H1 (cell line): ENCODE results near the gene TAS1R3. TPM values are rescaled to one million over a fixed set of nuclear protein-coding genes. Genes with fewer than 3 reads are reported as not detected.
"Not testable (repeated sequence)": the region's sequence is repeated elsewhere in the genome, so short reads cannot be mapped to it uniquely, and the experiment has no call there.

ENCODE experiments used
- CTCF ChIA-PET: fragments of 300-600 bp; sonication (Branson Sonifier 250); formaldehyde crosslinking; loops from one replicate; lab custom pipeline; 2021; ENCODE audit not compliant: partially characterized antibody; lab: Charles Lee
- POLR2A ChIA-PET: fragments of 300-600 bp; sonication (Branson Sonifier 250); formaldehyde crosslinking; loops from one replicate; lab custom pipeline; 2021; ENCODE audit warnings: inconsistent platforms; ENCODE audit not compliant: partially characterized antibody; lab: Charles Lee
- DNase-seq, 2 experiments: peaks; one replicate each; pipeline versions ENCODE4 v3.0.0 to v3.0.0-alpha.2; 2010 to 2022; ENCODE audit warnings: low spot score in 2 of 2, low read depth in 1 of 2, mixed read lengths in 1 of 2
- FAIRE-seq: peaks from 2 replicates; lab custom pipeline; 2011; peaks lifted over from hg19 to GRCh38; lab: Jason Lieb, UNC
- H2AFZ ChIP-seq: 2 replicates; pipeline ENCODE4 v1.8.1; 2012; ENCODE audit warnings: low read length, inconsistent platforms
- H2AK5ac ChIP-seq: 2 replicates; pipeline ENCODE4 v1.6.1; 2013; ENCODE audit warnings: low read depth, low read length
- H2BK120ac ChIP-seq: replicated peaks from 2 replicates; pipeline ENCODE3; 2013; ENCODE audit warnings: low read depth, low read length, inconsistent platforms
- H2BK12ac ChIP-seq: 2 replicates; pipeline ENCODE4 v1.6.1; 2013; ENCODE audit warnings: low read depth, low read length
- H2BK15ac ChIP-seq: 2 replicates; pipeline ENCODE4 v1.6.1; 2013; ENCODE audit warnings: low read length
- H2BK20ac ChIP-seq: 2 replicates; pipeline ENCODE4 v1.6.1; 2013; ENCODE audit warnings: low read length
- H2BK5ac ChIP-seq: 2 replicates; pipeline ENCODE4 v1.6.1; 2013; ENCODE audit warnings: low read depth, low read length
- H3K14ac ChIP-seq: 2 replicates; pipeline ENCODE4 v1.6.1; 2013; ENCODE audit warnings: inconsistent platforms; ENCODE audit not compliant: insufficient read length
- H3K18ac ChIP-seq: 2 replicates; pipeline ENCODE4 v1.6.1; 2013; ENCODE audit warnings: low read length; ENCODE audit errors: extremely low read depth
- H3K23ac ChIP-seq: 2 replicates; pipeline ENCODE4 v1.6.1; 2013; ENCODE audit warnings: inconsistent platforms; ENCODE audit not compliant: insufficient read length
- H3K23me2 ChIP-seq: 2 replicates; pipeline ENCODE4 v1.6.1; 2013; ENCODE audit warnings: low read depth, low read length
- H3K27ac ChIP-seq: 2 replicates; pipeline ENCODE4 v1.6.1; 2011; ENCODE audit warnings: low read depth, low read length, inconsistent platforms
- H3K27me3 ChIP-seq, 4 experiments: replicated peaks in 1 of 4; 1 replicate in 1 of 4; 2 replicates in 3 of 4; pipeline versions ENCODE4 v1.6.1 to v1.8.1; 2011 to 2013; ENCODE audit warnings: low read length in 3 of 4, mild to moderate bottlenecking in 3 of 4, inconsistent platforms in 2 of 4, mixed read lengths in 2 of 4, moderate library complexity in 1 of 4; ENCODE audit not compliant: control insufficient read depth in 3 of 4, insufficient read depth in 3 of 4; ENCODE audit errors: extremely low read depth in 1 of 4
- H3K36me3 ChIP-seq, 4 experiments: 2 replicates each; pipeline versions ENCODE4 v1.6.1 to v1.8.1; 2011 to 2013; ENCODE audit warnings: mild to moderate bottlenecking in 4 of 4, low read length in 3 of 4, moderate library complexity in 2 of 4, control low read depth in 1 of 4, inconsistent platforms in 1 of 4; ENCODE audit not compliant: insufficient read depth in 4 of 4, control insufficient read depth in 2 of 4
- H3K4ac ChIP-seq: replicated peaks from 2 replicates; pipeline ENCODE3; 2013; ENCODE audit warnings: low read length, low read depth, mixed read lengths, inconsistent platforms; ENCODE audit not compliant: insufficient read length
- H3K4me1 ChIP-seq, 4 experiments: replicated peaks in 1 of 4; 1 replicate in 1 of 4; 2 replicates in 3 of 4; pipeline versions ENCODE4 v1.6.1 to v1.8.1; 2011 to 2013; ENCODE audit warnings: low read length in 3 of 4, inconsistent platforms in 2 of 4, mixed read lengths in 1 of 4; ENCODE audit not compliant: insufficient read depth in 4 of 4, control insufficient read depth in 3 of 4
- H3K4me2 ChIP-seq, 2 experiments: 2 replicates each; pipeline versions ENCODE4 v1.6.1 to v1.8.1; 2011 to 2013; ENCODE audit warnings: low read depth in 2 of 2, low read length in 2 of 2, control low read depth in 1 of 2, inconsistent platforms in 1 of 2, mild to moderate bottlenecking in 1 of 2; ENCODE audit not compliant: insufficient read depth in 1 of 2
- H3K4me3 ChIP-seq, 4 experiments: fragments of 200-600, 300-600 bp in 1 of 4; sonication (generic), shearing (Covaris generic), sonication (Bioruptor Twin) in 1 of 4; 2 replicates each; pipeline versions ENCODE4 v1.5.1 to v1.8.1; 2011 to 2016; ENCODE audit warnings: low read length in 4 of 4, low read depth in 3 of 4, control low read depth in 2 of 4, inconsistent platforms in 2 of 4, mild to moderate bottlenecking in 2 of 4, mixed read lengths in 1 of 4, moderate library complexity in 1 of 4; ENCODE audit not compliant: insufficient read depth in 2 of 4; ENCODE audit errors: extremely low read depth in 1 of 4
- H3K56ac ChIP-seq: replicated peaks from 2 replicates; pipeline ENCODE3; 2013; ENCODE audit warnings: low read depth, mild to moderate bottlenecking, mixed read lengths, low read length, inconsistent platforms; ENCODE audit not compliant: insufficient read length
- H3K79me1 ChIP-seq: 2 replicates; pipeline ENCODE4 v1.6.1; 2013; ENCODE audit warnings: low read depth, low read length, control low read depth
- H3K79me2 ChIP-seq, 2 experiments: 2 replicates each; pipeline versions ENCODE4 v1.6.1 to v1.8.1; 2012 to 2013; ENCODE audit warnings: low read length in 2 of 2, mild to moderate bottlenecking in 2 of 2, inconsistent platforms in 1 of 2; ENCODE audit not compliant: insufficient read depth in 2 of 2, control insufficient read depth in 1 of 2
- H3K9ac ChIP-seq, 4 experiments: replicated peaks in 1 of 4; 1 replicate in 1 of 4; 2 replicates in 3 of 4; pipeline versions ENCODE4 v1.6.1 to v1.8.1; 2011 to 2013; ENCODE audit warnings: low read depth in 3 of 4, low read length in 3 of 4, control low read depth in 2 of 4, mild to moderate bottlenecking in 2 of 4, moderate library complexity in 2 of 4, inconsistent platforms in 1 of 4; ENCODE audit errors: extremely low read depth in 1 of 4
- H3K9me3 ChIP-seq, 2 experiments: 2 replicates each; pipeline versions ENCODE4 v1.6.1 to v1.8.1; 2012 to 2013; ENCODE audit warnings: mild to moderate bottlenecking in 2 of 2, moderate library complexity in 2 of 2, control low read depth in 1 of 2, inconsistent platforms in 1 of 2, low read depth in 1 of 2, low read length in 1 of 2, mixed read lengths in 1 of 2; ENCODE audit not compliant: insufficient read depth in 2 of 2
- H4K20me1 ChIP-seq, 2 experiments: replicated peaks in 1 of 2; 2 replicates each; pipeline versions ENCODE3 to v1.8.1; 2011 to 2013; ENCODE audit warnings: inconsistent platforms in 2 of 2, low read length in 2 of 2, mild to moderate bottlenecking in 1 of 2; ENCODE audit not compliant: insufficient read depth in 2 of 2, control insufficient read depth in 1 of 2
- H4K5ac ChIP-seq: 2 replicates; pipeline ENCODE4 v1.6.1; 2013; ENCODE audit warnings: low read length, low read depth, mixed read lengths, inconsistent platforms; ENCODE audit not compliant: insufficient read length
- H4K8ac ChIP-seq: 2 replicates; pipeline ENCODE4 v1.8.0; 2013; ENCODE audit warnings: mild to moderate bottlenecking, moderate library complexity, low read length, inconsistent platforms; ENCODE audit not compliant: insufficient read depth; ENCODE audit errors: extremely low read depth
- H4K91ac ChIP-seq: replicated peaks from 2 replicates; pipeline ENCODE3; 2013; ENCODE audit warnings: low read length, mixed read lengths, inconsistent platforms; ENCODE audit not compliant: insufficient read length
- WGBS, 2 experiments: shearing (Covaris generic) in 1 of 2; methylation state at CpG; one replicate each; pipeline versions ENCODE4 v1.1.6 to v1.1.7; 2013 to 2015; ENCODE audit warnings: low lambda C conversion rate in 2 of 2, mixed read lengths in 2 of 2, inconsistent platforms in 1 of 2, low coverage in 1 of 2, missing lambda C conversion rate in 1 of 2; ENCODE audit not compliant: insufficient replicate concordance in 2 of 2, insufficient coverage in 1 of 2, insufficient read length in 1 of 2; ENCODE audit errors: extremely low coverage in 1 of 2, missing lambda C conversion rate in 1 of 2; 5-methylcytosine and 5-hydroxymethylcytosine counted together
- polyA plus RNA-seq, 7 experiments: library from polyadenylated mRNA; depleted of rRNA in 3 of 7; stranded (reverse) in 5 of 7; unstranded in 2 of 7; fragments of >200 nt in 5 of 7; fragments of 200-250 nt in 2 of 7; gene quantifications; 1 replicate in 5 of 7; 2 replicates in 1 of 7; 4 replicates in 1 of 7; pipeline versions ENCODE4 v1.2.1 to v1.2.3, GENCODE V29; 2011 to 2013; ENCODE audit warnings: missing spikeins in 2 of 7, mixed read lengths in 2 of 7
- total RNA-seq: library from RNA; stranded (reverse); fragmentation: NEBNext Ultra II Directional; extraction: Animal tissue kit (Norgen Biotek cat#: 25700); gene quantifications from 2 replicates; pipeline ENCODE4 v1.2.1, GENCODE V29; 2021

The TAS1R3 gene
- total and polyA plus RNA-seq, 2 of the 8 experiments (the other 6 are each of a cell fraction or from before 2014, with no cell fraction given) = 0.03 to 0.19 TPM

- H3K27ac ChIP-seq, H3K18ac ChIP-seq, H2BK20ac ChIP-seq, FAIRE-seq, DNase-seq, H4K5ac ChIP-seq, H2BK120ac ChIP-seq, H3K9me3 ChIP-seq, H2BK12ac ChIP-seq, H4K91ac ChIP-seq, H3K9ac ChIP-seq, H3K23me2 ChIP-seq, H2AFZ ChIP-seq, H2BK5ac ChIP-seq, H3K4ac ChIP-seq, H2BK15ac ChIP-seq, H3K56ac ChIP-seq, H3K4me3 ChIP-seq, H4K8ac ChIP-seq, H3K14ac ChIP-seq, H3K27me3 ChIP-seq, H3K23ac ChIP-seq: not testable (repeated sequence)
- 94% methylated on average over 8 of the region's 8 CpGs; no CpG with 5 or more reads in 1 of the 2 experiments for WGBS, 2 experiments
- peak overlapping the region; percentile 33 to 49; a peak in 3 of 4 replicates for H3K4me2 ChIP-seq
- CTCF ChIA-PET = interaction anchor here (0.9 to 1.7 kb wide), 3 partner anchors 16 to 110 kb away, joined by 3 to 5 read pairs (median 3); no protein-coding TSS in a partner anchor
- H4K20me1 ChIP-seq = peaks cover 18 to 31% of the 10 kb centered on the region in 2 experiments
- peaks cover 3 to 23% of the 10 kb centered on the region in 2 experiments; a peak in 3 of 4 replicates for H3K79me2 ChIP-seq
- H3K79me1 ChIP-seq = peaks cover 19% of the 10 kb centered on the region
- H2AK5ac ChIP-seq = 0 out of 2 replicates have a peak overlapping the region, but pooled peaks have one; percentile 39
- peaks cover 17 to 52% (median 37%) of the 10 kb centered on the region in 4 experiments for H3K36me3 ChIP-seq
- POLR2A ChIA-PET = interaction anchor here (1.3 to 10.1 kb wide), 5 partner anchors 9 to 18 kb away, joined by 3 to 134 read pairs (median 7); partner anchors contain the start of gene TAS1R3
- H3K4me1 ChIP-seq = peaks cover 0 to 11% (median 4%) of the 10 kb centered on the region in 4 experiments; a peak in 6 of 7 replicates
Measured at GRCh38 chr1:1316199-1316598, 14.9 kb upstream of the TAS1R3 start.
